ENCODE measurements around the gene GPNMB.

- TF ChIP-seq CTCF (IDR thresholded peaks at IDR 0.05) (no peak), POLR2A (IDR thresholded peaks at IDR 0.05) (no peak)
Measured at GRCh38 chr7:23216021-23216420, 30.6 kb upstream of the GPNMB start.
